Stimulated activated CD8-positive, alpha-beta memory T cell treated with anti-CD3 and anti-CD28 coated beads, Interleukin-12 subunit alpha, Interleukin-12 subunit beta, amount 100 ng/mL, for 24 hours (primary cell): ENCODE results near the gene DNM1.

Experiments
- DNase-seq: peaks from one replicate; pipeline ENCODE4 v3.0.0-alpha.2; 2020; ENCODE audit errors: extremely low read depth

DNM1 gene

DNA sequence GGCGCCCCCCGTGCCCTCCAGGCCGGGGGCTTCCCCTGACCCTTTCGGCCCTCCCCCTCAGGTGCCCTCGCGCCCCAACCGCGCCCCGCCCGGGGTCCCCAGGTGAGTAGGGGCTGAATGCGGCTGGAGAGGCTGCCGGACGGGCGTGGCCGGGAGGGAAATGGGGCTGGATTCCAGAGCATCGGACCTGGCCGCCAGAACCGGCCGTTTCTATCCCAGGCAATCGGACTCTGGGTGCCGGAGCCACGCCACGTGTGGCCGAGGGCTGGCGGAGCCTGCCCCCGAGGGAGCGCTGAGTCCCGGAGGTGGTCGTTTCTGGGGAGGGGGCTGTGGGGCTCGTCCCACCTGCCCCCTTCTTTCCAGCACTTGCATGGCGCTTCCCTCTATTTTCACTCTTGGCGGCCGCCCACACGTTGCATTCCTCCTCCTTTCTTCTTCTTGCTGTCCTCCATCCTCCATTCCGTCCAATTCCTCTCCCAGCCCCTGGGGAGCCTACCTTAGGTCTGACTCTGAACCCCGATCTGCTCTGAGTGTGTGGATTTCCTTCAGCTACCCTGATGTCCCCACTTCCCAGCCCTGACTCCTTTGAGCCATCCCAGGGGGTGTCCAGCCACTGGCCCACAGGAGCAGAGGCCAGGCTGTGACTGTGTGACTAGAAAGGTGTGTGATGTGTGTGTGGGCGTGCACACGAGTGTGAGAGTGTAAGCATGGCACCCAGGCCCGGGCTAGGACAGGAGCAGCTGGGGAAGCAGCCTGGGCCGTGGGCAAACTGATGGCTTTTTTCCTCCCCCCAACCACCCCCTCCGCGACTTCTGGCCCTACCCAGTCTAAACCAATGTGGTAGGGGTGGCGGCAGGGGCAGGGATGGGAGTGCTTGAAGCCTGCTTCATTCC lies 47.9 kb downstream of the DNM1 start:
- DNase-seq = no peak

DNA sequence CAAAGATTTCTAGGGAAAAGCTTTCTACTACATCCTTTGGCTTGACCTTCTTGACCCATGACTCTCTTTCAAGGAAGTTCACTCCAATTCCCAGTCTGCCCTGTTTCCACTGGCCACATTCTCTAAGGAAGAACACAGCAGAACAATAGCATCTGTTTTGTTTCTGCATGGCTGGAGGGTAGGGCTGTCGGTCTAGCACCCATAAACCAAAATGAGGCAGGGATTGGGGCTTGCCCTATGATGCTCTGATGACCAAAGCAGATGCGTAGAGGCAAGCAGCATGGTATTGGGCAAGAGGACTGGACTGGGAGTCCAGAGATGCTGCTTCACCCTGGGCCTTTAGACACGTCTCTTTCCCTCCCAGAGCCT lies 48.5 kb downstream of the DNM1 start:
- DNase-seq = no peak

DNA sequence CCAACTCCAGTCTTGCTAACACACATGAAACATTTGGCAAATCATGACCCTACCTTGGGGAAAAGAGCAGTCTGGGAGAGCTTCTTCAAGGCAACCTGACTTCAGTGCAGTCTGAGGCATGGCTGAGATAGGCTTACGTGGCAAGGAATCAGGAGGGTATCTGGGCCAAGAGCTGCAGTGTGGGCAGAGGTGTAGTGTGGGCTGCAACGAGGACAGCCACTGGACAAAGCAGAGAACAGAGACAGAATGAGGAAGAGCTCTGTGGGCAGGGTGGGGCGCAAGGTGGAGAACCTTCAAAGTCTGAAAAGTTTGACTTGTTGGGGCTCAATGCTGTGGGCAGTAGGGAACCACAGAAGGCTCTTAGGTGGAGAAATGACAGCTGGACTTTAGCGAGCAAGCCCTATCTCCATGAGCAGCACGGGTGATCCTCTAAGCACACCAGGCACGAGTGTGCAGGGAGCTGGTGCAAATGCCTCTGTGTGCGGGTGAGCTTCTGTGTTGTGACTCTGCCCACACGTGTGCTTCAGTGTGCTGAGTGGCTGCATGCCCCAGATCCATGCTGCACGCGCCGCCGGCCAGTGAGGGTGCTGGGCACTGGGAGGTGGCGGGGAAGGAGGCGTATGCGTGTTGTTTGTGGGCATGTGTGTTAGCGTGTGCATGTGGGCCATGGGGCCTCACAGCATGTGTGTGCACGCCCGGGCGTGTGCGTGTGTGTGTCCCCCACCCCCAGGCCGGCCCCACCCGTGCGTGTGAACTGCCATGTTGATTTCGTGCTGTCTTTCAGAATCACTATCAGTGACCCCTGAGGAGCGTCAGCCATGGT lies 49.3 kb downstream of the DNM1 start:
- no peak for DNase-seq

DNA sequence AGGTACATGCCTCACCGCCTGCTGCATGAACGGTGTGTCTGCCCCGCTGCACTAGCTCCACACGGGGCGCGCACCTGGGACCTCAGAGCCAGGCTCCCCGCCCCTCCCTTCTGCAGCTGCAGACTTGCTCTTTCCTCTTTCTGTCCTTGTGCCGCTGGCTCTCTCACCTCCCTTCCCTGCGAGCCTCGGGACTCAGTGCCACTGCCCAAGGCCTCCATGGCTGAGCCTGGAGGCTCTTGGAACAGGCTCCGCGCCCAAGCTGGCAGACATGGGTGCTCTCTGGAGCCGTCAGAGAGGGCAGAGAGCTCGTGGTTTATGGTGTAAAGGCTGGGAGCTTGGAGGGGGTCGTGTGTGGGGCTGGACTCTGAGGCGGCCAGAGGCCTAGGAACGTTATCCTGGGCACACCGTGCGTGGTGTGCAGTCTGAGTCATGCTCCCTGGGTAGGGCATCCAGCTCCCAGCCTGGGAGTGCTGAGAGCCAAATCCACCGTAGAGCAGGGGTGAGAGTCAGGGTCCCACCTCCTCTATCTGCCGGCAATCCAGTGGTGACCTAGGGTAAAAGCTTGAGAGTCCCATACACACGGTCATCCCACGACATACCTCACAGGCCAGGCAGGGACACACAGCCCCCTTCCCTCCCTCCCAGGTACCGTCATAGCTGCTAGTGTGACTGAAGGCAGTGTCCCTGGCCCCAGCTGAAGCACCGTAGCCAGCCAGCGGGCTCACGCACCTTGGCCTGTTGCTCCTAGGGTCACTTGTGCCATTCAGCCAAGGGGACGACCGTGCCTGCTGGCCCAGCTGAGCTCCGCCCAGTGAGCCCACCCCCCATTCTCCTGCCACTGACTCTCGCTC lies 50.2 kb downstream of the DNM1 start:
- no peak for DNase-seq

DNA sequence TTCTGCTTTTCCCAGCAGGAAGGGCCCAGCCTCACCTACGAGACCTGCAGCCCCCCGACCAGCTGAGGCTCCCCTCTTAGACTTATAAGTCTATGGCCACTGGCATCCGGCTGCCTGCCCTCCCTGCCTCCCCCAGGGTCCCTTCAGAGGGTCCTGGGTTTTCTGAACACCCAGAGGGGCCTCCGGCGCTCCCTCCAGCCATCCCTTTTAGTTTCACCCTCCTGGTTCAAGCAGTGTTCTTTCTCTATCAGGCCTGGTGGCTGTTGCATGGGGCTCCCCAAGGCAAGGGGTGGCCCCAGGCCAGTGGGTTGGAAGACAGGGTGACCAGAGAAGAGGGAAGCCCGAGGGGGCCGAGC lies 50.8 kb downstream of the DNM1 start:
- no peak for DNase-seq

DNA sequence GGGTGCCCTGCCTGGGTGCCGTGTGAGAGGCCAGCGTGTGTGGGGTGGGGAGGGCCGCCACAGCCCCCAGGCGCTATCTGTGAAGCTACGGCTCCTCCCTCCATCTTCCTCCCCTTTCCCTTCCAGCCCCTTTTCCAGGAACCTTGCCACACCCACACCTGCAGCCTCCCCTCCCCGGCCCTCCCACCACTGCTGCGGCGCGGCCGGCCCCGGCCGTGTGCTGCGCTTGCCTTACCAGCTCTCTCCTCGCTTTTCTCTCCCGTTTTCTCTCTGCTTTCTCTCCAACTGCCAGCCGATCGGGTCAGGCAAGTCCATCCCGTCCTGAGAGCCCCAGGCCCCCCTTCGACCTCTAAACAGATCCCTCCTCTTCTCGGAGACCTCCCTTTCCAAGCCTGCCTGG lies 51.2 kb downstream of the DNM1 start:
- DNase-seq = no peak

DNA sequence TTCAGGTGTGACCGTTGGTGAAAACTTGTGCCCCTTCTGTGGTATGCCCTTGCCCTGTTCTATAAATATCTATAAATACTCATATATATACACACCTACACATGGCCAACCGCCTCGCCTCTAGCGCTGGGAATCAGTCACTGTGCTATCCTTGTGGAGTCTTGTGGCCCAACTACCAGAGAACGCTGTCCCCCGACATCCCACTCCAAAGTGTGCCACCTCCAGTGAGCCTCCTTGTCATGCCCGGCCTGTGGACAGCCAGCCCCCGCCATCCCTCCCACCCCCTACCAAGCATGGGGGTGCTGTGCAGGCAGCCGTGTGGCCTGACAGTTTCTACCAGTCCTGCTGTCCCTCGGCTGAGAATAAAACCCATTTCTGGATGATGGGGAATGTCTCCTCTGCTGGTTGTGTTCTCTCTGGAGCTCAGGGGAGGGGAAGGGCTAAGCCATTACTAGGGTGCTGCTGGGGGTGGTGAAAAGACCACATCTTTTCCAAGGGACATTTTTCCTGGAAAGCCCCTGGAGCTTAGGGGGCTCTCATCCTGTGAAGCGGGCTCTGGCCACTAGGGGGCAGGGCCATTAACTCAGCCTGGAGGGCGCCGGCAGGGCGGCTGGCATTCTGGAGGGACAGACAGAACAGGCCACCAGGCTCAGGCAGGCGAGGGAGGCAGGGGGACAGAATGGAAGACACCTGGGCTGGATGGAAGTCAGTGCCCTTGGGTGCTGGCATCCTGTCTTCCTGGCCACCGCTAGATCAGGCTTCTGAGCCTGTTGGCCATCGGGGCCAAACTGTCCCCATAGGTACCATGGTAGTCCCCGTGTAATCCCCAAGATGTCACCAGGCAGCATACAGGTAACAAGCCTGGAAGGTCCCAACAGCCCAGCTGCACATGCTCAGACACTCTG lies 51.9 kb downstream of the DNM1 start:
- DNase-seq = peak; percentile 28

DNA sequence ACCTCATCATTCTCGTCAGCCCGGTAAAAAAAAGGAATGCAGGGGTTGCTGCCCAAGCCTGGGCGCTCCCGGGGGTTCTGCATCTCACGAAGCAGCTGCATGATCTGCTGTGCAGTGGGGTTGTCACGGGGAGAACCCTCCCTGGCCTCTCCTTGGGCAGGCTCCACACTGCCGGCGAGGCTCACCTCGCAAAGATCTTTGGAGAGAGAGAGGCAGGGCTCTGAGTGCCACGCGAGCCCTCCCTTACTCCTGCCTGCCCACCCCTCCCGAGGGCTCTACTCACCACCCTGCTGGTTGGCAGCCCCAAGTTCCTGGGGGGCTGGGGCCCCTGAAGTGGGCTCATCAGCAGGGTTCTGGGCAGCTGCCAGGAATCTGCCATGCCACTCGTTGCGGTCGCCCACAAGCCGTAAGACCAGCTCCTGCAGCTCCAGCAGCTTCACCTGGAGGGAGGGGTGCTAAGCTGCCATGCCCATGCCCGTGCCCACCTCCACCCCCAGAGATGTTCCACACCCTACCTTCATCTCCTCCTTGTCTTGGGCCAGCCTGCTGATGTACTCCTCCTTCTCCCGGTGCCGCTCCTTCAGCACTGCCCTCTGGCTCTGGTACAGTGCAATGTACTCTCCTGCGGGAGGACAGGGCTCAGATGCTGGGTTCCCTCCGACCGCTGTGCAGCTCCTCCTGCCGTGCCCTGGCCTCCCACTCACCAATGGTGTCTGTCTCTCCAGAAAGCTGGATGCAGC lies 54.1 kb downstream of the DNM1 start:
- no peak for DNase-seq

DNA sequence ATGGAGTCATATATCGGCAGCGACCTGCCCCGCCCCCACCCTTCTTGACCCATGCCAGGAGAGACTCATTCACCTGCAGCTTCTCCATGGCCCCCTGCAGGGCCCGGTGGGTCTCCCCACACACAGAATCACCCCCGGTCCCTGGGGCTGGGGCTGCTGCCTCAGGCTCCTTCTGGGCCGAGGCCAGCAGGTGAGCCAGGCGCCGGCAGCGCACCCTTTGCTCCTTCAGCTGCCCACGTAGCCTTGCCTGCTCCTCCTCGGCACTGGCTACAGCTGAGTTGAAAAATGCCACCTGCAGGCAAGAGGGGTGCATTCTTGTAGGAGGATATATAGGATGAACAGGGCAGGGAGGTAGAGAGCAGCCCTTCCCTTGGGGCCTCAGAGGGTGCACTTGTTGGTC lies 54.7 kb downstream of the DNM1 start:
- DNase-seq = no peak

DNA sequence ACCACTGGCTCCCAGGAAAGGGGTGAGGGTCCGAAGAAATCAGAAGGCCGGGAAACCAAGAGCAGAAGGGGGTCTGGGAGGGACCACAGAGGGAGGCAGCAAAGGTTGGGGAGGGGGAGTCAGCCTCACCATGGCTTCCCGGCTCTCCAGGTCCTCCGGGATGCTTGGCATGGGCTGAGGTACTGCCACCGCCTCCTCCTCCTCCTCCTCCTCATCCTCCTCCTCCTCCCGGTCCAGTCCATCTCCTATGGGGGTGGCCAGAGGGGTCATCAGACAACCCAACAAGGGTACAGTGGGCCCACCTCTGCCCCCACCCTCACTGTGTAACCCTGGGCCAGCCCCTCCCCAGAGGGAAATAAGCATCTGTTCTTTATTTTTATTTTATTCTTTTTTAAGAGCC lies 55.1 kb downstream of the DNM1 start:
- no peak for DNase-seq

DNA sequence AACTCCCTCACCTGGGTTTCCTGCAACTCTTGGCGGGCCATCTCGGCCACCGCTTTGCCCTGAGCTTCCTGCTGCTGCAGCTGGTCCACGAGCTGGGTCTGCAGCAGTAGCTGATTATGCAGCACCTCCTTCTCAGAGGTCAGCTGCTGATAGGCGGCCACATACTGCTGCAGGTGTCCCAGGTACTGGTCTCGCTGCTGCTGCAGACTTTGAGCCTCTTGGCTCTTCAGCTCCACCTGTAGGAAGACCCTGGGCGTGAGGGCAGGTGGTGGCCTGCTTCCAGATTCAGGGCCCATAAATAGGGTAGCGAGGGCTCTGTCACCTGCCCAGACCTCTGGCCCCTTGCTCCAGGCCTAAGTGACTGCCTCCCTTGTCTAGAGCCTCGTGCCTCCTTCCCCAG lies 56.0 kb downstream of the DNM1 start:
- no peak for DNase-seq

DNA sequence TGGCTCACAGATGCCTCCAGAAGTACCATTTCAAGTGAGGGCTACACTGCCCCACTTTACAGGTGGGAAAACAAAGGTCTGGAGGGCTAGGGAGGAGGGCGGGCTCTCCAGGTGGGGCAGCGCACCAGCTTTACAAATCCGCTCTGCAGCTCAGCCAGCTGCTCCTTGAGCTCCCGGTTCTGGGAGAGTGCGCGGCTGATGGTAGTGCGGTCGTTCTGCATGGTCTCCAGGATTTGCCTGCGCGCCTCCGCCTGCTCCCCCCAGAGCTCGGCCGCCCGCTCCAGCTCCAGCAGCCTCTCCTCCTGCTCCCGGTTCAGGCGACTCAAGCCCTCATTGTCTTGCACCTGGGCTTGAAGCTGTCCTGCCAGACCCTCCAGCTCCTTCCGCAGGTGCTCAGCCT lies 57.2 kb downstream of the DNM1 start:
- no peak for DNase-seq

DNA sequence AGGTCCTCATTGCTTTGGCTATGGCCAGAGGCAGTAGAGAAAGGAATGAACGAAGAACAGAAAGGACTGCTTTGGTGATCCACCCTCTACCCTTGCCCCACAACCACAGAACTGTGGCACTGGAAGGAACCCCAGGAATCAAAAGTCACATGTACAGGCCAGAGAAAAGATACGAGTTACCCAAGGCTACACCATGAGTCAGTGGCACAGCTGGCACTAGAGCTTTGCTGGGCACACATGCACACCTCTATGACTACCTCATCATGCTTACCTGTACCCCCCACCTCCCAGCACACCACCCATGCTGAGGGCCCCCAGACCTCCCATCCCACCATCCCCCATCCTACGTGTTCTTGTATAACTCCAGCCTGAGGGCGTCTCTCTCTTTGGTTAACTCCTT lies 59.5 kb downstream of the DNM1 start:
- DNase-seq = no peak

DNA sequence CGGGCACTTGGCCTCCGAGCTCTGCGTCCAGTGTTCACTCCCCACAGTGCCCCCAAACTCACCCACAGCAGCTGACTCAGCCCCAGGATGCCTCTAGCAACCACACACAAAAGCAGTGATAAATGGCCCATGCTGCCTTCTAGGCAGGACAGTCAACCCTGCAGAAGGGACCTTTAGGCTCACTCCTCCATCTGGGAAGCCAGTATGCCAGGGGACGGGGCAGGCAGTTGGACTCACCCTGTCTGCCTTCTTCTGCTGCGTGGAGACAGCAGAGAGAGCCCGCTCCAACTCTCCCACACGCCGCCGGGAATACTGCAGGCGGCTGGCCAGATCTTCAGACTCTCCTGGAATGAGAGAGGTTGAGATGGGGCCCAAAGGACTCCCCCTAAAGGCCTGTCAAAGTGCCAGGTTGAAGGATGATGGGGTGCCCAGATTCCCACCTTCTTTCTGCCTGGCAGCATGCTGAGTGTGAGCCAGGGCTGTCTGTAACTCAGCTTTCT lies 62.2 kb downstream of the DNM1 start:
- no peak for DNase-seq

DNA sequence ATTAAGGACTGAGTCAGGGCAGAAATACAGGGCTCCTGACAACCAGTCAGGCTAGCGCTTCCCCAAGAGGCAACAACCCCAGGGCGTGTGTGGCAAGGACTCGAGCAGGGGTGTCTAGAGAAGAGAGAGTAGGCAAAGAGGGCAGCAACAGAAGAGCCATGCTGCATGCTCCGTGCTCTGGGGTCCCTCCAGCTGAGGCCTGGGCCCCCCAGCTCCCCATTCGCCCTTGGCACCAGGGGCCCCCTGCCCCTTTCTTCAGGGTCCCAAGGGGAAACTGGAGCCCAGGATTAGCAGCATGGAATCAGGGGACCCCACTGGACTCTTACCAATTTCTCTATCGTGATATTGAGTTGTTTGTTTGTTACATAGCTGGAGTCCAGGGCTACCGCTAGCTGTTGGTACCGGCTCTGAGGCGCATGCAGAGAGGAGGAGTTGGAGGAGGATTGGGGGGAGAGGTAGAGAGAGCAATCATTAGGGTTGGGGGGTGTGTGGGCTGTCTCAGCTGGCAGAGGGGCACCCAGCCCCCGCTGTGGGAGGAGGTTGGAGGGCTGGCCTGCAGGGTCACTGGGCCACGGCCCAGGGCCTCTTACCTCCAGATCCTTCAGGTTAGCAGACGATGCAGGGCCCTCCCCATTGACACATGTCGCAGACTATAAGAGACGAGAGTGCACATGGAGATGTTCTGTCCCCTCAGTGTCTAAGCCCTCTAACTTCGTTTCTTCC lies 63.9 kb downstream of the DNM1 start:
- DNase-seq = no peak

DNA sequence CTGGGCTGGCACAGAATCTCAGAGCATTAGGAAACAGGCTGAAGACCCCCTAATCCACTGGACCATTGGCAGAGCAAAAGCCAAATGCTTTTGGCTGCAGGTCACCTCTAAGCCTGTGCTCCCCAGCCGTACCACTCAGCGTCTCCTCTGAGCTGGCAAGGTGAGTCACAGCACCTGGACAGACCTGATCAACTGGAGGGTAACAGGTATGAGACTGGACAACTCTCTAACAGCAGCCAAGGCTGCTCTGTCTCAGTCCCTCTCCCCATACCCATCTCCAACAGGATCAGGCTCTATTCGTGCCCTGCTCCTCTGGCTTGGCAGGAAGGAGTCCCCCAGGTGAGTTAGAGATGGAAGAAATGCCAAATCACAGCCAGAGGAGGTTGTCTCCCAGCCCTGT lies 67.9 kb downstream of the DNM1 start:
- no peak for DNase-seq

DNA sequence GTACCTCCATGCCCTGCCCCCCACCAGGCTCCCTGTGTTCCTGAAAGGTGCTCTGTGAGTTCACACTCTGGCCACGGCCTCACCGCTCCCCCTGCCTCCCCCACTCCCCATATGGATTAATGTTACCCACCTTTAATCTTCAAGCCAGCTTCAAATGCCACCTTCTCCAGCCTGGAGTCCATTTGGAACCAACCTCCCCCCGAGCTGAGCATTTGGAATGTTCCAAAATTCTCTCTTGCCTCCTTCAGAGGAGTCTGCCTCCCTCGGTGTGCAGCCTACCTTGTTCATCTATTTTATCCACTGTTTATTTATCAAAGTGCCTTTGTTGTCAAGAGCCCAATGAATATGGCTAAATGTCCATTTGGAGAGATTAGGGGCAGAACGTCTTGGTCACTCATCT lies 68.3 kb downstream of the DNM1 start:
- no peak for DNase-seq

DNA sequence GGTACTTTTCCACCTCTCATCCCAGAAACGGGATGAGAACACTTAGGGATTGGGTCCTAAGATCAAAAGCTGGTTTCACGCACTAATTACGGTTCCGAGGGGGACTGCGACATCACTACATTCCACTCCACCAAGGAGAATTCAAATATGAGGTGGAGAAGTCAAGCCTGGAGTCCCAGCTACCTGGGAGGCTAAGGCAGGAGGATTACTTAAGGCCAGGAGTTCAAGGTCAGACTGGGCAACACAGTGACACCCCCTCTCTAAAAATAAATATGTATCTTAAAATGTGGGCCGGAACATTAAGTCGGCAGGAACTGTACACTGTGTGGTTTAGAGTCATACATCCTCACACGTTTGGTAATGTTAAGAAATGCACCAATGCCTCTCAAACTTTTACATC lies 71.1 kb downstream of the DNM1 start:
- DNase-seq = no peak

DNA sequence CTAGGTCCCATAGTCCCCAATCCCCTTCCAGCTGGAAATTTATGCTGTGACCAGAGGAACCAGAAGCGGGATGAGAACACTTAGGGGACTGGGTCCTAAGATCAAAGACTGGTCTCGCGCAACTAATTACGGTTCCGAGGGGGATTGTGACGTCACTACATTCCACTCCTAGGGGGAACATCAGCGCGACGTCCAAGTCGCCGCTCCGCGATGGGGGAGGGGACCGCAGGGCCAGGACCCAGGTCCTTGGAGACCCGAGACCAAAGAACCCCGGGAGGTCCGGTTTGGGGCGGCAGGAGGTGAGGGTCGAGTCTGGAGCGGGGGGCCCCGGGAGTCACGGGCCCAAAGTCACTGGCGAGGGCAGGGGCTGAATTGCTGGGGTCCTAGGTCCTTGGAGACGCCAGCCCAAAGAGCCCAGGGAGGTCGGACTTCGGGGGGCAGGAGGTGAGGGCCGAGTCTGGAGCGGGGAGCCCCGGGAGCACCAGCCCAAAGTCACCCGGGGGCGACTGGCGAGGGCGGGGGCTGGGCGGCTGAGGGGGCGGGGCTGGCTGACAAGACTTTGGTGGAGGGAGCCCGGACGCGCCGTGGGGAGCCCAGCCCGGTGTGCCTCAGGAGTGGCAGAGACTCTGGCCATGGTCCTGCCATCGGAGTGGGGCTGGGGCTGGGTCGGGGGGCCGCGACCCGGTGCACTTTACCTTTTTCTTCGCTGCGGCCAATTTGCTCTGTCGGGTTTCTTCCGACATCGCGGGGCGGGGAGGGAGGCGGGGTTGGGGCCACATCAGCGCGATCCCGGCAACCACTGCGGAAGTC lies 72.2 kb downstream of the DNM1 start, which contains the start of gene GOLGA2:
GOLGA2 (minus strand) TSS at position 810 of the 810 bp plus-strand sequence; CDS start at position 779, 31 bp downstream.
- no peak for DNase-seq
